Measurements from ENCODE around the gene PPP2CA. TPM values are rescaled to one million over a fixed set of nuclear protein-coding genes. Genes with fewer than 3 reads are reported as not detected.
"Not testable (repeated sequence)": the region's sequence is repeated elsewhere in the genome, so short reads cannot be mapped to it uniquely, and the experiment has no call there.

PPP2CA gene
- total RNA-seq, 5 donors from 2014 or later (not counting 1 experiment from before 2014, with no cell fraction given): 87.1 to 168 (median 104) TPM

- 100% methylated on average over 4 of the region's 7 CpGs for WGBS (ENCODE audit: insufficient coverage)
- Histone ChIP-seq H3K4me1 (ENCODE audit: control insufficient read depth in 1 of 2, extremely low read depth in 1 of 2, insufficient read depth in 2 of 2, low read length in 2 of 2) (no peaks in the 10 kb centered on the region), H3K9me3 (peaks cover 6% of the 10 kb centered on the region), H3K36me3 (ENCODE audit: control insufficient read depth in 2 of 2, extremely low read depth in 1 of 2, insufficient read depth in 1 of 2, low read length in 1 of 2) (no peaks in the 10 kb centered on the region), H3K27me3 (replicated peaks in 1 of 2; ENCODE audit: control insufficient read depth in 2 of 2, extremely low read depth in 1 of 2, insufficient read depth in 2 of 2, low read length in 1 of 2) (peaks cover 0 to 12% of the 10 kb centered on the region in 2 experiments), H3K4me3 (ENCODE audit: control insufficient read depth in 1 of 2, extremely low read depth in 1 of 2, low read length in 1 of 2) (no peak overlapping the region), H3K27ac (ENCODE audit: low read length) (no peak overlapping the region)
- no peaks in the 10 kb centered on the region for H3K4me1 Mint-ChIP-seq
- no peak for ATAC-seq (replicated peaks in 1 of 4)
- peaks cover 0 to 12% (median 11%) of the 10 kb centered on the region in 3 donors for H3K9me3 Mint-ChIP-seq
- no peak overlapping the region for H3K27ac Mint-ChIP-seq
- H3K4me3 Mint-ChIP-seq: no peak overlapping the region
- no peaks in the 10 kb centered on the region for H3K36me3 Mint-ChIP-seq
- DNase-seq: no peak
- CTCF ChIA-PET: interaction anchor here in 1 of 2 donors (0.6 kb wide), 1 partner anchor 120 kb away, joined by 5 read pairs; no protein-coding TSS in a partner anchor
- POLR2A ChIA-PET: no interaction called here
- no peaks in the 10 kb centered on the region for H3K27me3 Mint-ChIP-seq
Measured at GRCh38 chr5:134267366-134268018, 41.6 kb upstream of the PPP2CA start.

- Mint-ChIP-seq H3K27me3 (peaks cover 0 to 4% of the 10 kb centered on the region in 2 donors), H3K4me1 (no peaks in the 10 kb centered on the region), H3K4me3 (no peak overlapping the region), H3K36me3 (no peaks in the 10 kb centered on the region), H3K27ac (no peak overlapping the region), H3K9me3 (peaks cover 2 to 15% (median 14%) of the 10 kb centered on the region in 3 donors)
- CTCF ChIA-PET: no interaction called here
- H3K4me3 ChIP-seq (ENCODE audit: control insufficient read depth in 1 of 2, extremely low read depth in 1 of 2, low read length in 1 of 2): no peak overlapping the region
- POLR2A ChIA-PET: no interaction called here
- no peaks in the 10 kb centered on the region for H3K4me1 ChIP-seq (ENCODE audit: control insufficient read depth in 1 of 2, extremely low read depth in 1 of 2, insufficient read depth in 2 of 2, low read length in 2 of 2)
- H3K9me3 ChIP-seq: peaks cover 6% of the 10 kb centered on the region
- H3K27me3 ChIP-seq (replicated peaks in 1 of 2; ENCODE audit: control insufficient read depth in 2 of 2, extremely low read depth in 1 of 2, insufficient read depth in 2 of 2, low read length in 1 of 2): peaks cover 0 to 3% of the 10 kb centered on the region in 2 experiments
- no peak overlapping the region for H3K27ac ChIP-seq (ENCODE audit: low read length)
- ATAC-seq (replicated peaks in 1 of 4) (no peak), DNase-seq (no peak)
- H3K36me3 ChIP-seq (ENCODE audit: control insufficient read depth in 2 of 2, extremely low read depth in 1 of 2, insufficient read depth in 1 of 2, low read length in 1 of 2): no peaks in the 10 kb centered on the region
- no CpG with 5 or more reads among the region's 4 CpGs for WGBS (ENCODE audit: insufficient coverage)
Measured at GRCh38 chr5:134263801-134264200, 37.9 kb upstream of the PPP2CA start.

DNA sequence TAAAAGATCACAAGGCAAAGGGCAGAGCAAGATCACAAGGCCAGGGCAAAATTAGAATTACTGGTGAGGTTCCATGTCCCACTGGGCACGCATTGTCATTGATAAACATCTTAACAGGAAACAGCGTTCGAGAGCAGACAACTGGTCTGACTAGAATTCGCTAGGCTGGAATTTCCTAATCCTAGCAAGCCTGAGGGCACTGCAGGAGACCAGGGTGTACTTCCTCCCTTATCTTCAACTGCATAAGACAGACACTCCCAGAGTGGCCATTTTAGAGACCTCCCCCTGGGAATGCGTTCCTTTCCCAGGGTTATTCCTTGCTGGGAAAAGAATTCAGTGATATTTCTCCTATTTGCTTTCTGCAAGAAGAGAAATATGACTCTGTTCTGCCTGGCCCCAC, 36.8 kb upstream of the PPP2CA start:
- ATAC-seq (replicated peaks in 1 of 4); H3K4me3 Mint-ChIP-seq; DNase-seq; H3K27me3 Mint-ChIP-seq; H3K27me3 ChIP-seq (replicated peaks in 1 of 2; ENCODE audit: control insufficient read depth in 2 of 2, extremely low read depth in 1 of 2, insufficient read depth in 2 of 2, low read length in 1 of 2); H3K36me3 ChIP-seq (ENCODE audit: control insufficient read depth in 2 of 2, extremely low read depth in 1 of 2, insufficient read depth in 1 of 2, low read length in 1 of 2); H3K9me3 ChIP-seq; H3K4me1 ChIP-seq (ENCODE audit: control insufficient read depth in 1 of 2, extremely low read depth in 1 of 2, insufficient read depth in 2 of 2, low read length in 2 of 2); H3K4me1 Mint-ChIP-seq; POLR2A ChIA-PET; H3K4me3 ChIP-seq (ENCODE audit: control insufficient read depth in 1 of 2, extremely low read depth in 1 of 2, low read length in 1 of 2); CTCF ChIA-PET; H3K27ac ChIP-seq (ENCODE audit: low read length); H3K27ac Mint-ChIP-seq; H3K36me3 Mint-ChIP-seq: not testable (repeated sequence)
- WGBS (ENCODE audit: insufficient coverage): 87% methylated on average over 3 of the region's 5 CpGs
- peaks cover 2 to 15% (median 14%) of the 10 kb centered on the region in 3 donors for H3K9me3 Mint-ChIP-seq

- H3K9me3 Mint-ChIP-seq: peaks cover 2 to 7% (median 7%) of the 10 kb centered on the region in 3 donors
- CTCF ChIA-PET: no interaction called here
- WGBS (ENCODE audit: insufficient coverage): no CpG with 5 or more reads among the region's 3 CpGs
- DNase-seq (no peak), ATAC-seq (replicated peaks in 1 of 4) (no peak)
- H3K4me3 ChIP-seq (ENCODE audit: control insufficient read depth in 1 of 2, extremely low read depth in 1 of 2, low read length in 1 of 2): no peak overlapping the region
- no peak overlapping the region for H3K27ac ChIP-seq (ENCODE audit: low read length)
- H3K4me3 Mint-ChIP-seq: no peak overlapping the region
- H3K27ac Mint-ChIP-seq: no peak overlapping the region
- peaks cover 2% of the 10 kb centered on the region for H3K9me3 ChIP-seq
- no peaks in the 10 kb centered on the region for H3K36me3 ChIP-seq (ENCODE audit: control insufficient read depth in 2 of 2, extremely low read depth in 1 of 2, insufficient read depth in 1 of 2, low read length in 1 of 2)
- H3K27me3 ChIP-seq (replicated peaks in 1 of 2; ENCODE audit: control insufficient read depth in 2 of 2, extremely low read depth in 1 of 2, insufficient read depth in 2 of 2, low read length in 1 of 2): peaks cover 0 to 12% of the 10 kb centered on the region in 2 experiments
- peaks cover 3 to 6% of the 10 kb centered on the region in 2 donors for H3K27me3 Mint-ChIP-seq
- no peaks in the 10 kb centered on the region for H3K36me3 Mint-ChIP-seq
- POLR2A ChIA-PET: interaction anchor here in 1 of 2 donors (0.7 kb wide), 1 partner anchor 10 kb away, joined by 9 read pairs; no protein-coding TSS in a partner anchor
- H3K4me1 Mint-ChIP-seq: no peaks in the 10 kb centered on the region
- no peaks in the 10 kb centered on the region for H3K4me1 ChIP-seq (ENCODE audit: control insufficient read depth in 1 of 2, extremely low read depth in 1 of 2, insufficient read depth in 2 of 2, low read length in 2 of 2)
Measured at GRCh38 chr5:134258896-134259295, 33.0 kb upstream of the PPP2CA start.

GRCh38 chr5:134257176-134257575, 31.3 kb upstream of the PPP2CA start:
- Mint-ChIP-seq H3K27me3 (peaks cover 5% of the 10 kb centered on the region in 2 donors), H3K9me3 (no peaks in the 10 kb centered on the region), H3K4me1 (no peaks in the 10 kb centered on the region), H3K4me3 (no peak overlapping the region), H3K36me3 (no peaks in the 10 kb centered on the region), H3K27ac (no peak overlapping the region)
- Histone ChIP-seq H3K36me3 (ENCODE audit: control insufficient read depth in 2 of 2, extremely low read depth in 1 of 2, insufficient read depth in 1 of 2, low read length in 1 of 2) (no peaks in the 10 kb centered on the region), H3K4me1 (ENCODE audit: control insufficient read depth in 1 of 2, extremely low read depth in 1 of 2, insufficient read depth in 2 of 2, low read length in 2 of 2) (no peaks in the 10 kb centered on the region), H3K4me3 (ENCODE audit: control insufficient read depth in 1 of 2, extremely low read depth in 1 of 2, low read length in 1 of 2) (no peak overlapping the region), H3K27ac (ENCODE audit: low read length) (no peak overlapping the region), H3K9me3 (no peaks in the 10 kb centered on the region), H3K27me3 (replicated peaks in 1 of 2; ENCODE audit: control insufficient read depth in 2 of 2, extremely low read depth in 1 of 2, insufficient read depth in 2 of 2, low read length in 1 of 2) (peaks cover 0 to 16% of the 10 kb centered on the region in 2 experiments)
- no peak for DNase-seq
- whole genome bisulfite sequencing (ENCODE audit: insufficient coverage): 100% methylated on average over 1 of the region's 3 CpGs
- POLR2A ChIA-PET: no interaction called here
- CTCF ChIA-PET: no interaction called here
- no peak for ATAC-seq (replicated peaks in 1 of 4)

DNA sequence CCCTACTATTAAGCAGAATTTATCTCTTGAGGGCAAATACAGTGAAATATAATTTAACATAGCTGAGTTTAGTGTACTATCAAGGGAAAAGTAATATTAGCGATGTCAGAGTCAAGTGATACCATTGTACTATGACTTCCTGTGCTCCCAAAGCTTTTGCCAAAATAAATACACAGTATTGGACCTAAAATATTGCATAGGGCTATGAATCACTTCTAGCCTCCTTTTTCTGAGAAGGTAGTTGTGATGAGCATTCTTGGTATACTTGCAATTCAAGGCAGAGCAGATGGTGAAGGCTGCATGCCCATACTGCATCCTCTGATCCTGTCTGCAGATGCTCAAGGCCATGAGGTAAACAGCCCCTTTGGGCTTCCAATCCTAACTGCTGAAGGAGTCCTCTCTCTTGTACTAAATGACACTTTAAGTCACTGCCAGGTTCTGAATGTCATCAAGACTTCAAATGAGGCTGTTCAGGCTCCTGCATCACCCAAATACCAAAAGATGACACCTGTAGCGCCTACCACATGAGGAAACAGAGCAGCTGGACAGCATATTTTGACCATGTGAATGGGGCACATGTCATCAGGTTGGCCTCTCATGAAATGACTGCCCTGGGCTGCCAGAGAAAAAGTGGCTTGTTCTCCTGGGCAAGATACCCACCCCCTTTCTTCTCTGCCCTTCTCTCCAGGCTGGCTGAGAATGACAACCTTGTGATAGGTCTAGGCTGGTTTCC, 29.7 kb upstream of the PPP2CA start:
- Histone ChIP-seq H3K4me1 (ENCODE audit: control insufficient read depth in 1 of 2, extremely low read depth in 1 of 2, insufficient read depth in 2 of 2, low read length in 2 of 2) (no peaks in the 10 kb centered on the region), H3K27me3 (replicated peaks in 1 of 2; ENCODE audit: control insufficient read depth in 2 of 2, extremely low read depth in 1 of 2, insufficient read depth in 2 of 2, low read length in 1 of 2) (peaks cover 0 to 16% of the 10 kb centered on the region in 2 experiments), H3K36me3 (ENCODE audit: control insufficient read depth in 2 of 2, extremely low read depth in 1 of 2, insufficient read depth in 1 of 2, low read length in 1 of 2) (no peaks in the 10 kb centered on the region), H3K4me3 (ENCODE audit: control insufficient read depth in 1 of 2, extremely low read depth in 1 of 2, low read length in 1 of 2) (no peak overlapping the region), H3K27ac (ENCODE audit: low read length) (no peak overlapping the region), H3K9me3 (no peaks in the 10 kb centered on the region)
- DNase-seq (no peak), ATAC-seq (replicated peaks in 1 of 4) (no peak)
- no peak overlapping the region for H3K4me3 Mint-ChIP-seq
- WGBS (ENCODE audit: insufficient coverage): 90% methylated on average over 1 of the region's 2 CpGs
- H3K4me1 Mint-ChIP-seq: no peaks in the 10 kb centered on the region
- no peaks in the 10 kb centered on the region for H3K36me3 Mint-ChIP-seq
- CTCF ChIA-PET: interaction anchor here in 1 of 2 donors (0.5 kb wide), 1 partner anchor 227 kb away, joined by 3 read pairs; no protein-coding TSS in a partner anchor
- H3K9me3 Mint-ChIP-seq: no peaks in the 10 kb centered on the region
- peaks cover 5% of the 10 kb centered on the region in 2 donors for H3K27me3 Mint-ChIP-seq
- H3K27ac Mint-ChIP-seq: no peak overlapping the region
- POLR2A ChIA-PET: no interaction called here

All from T-cell (primary cell).